Measurements from ENCODE around the gene IGFBPL1. TPM values are rescaled to one million over a fixed set of nuclear protein-coding genes. Genes with fewer than 3 reads are reported as not detected.

The IGFBPL1 gene
- total and polyA plus RNA-seq, 2 of the 8 experiments (the other 6 are each of a cell fraction or from before 2014, with no cell fraction given): 31.3 to 33.8 TPM

GRCh38 chr9:38386319-38386895 lies 37.8 kb downstream of the IGFBPL1 start:
- Histone ChIP-seq H2AFZ (ENCODE audit: low read length) (no peak overlapping the region), H3K36me3 (ENCODE audit: control insufficient read depth in 2 of 4, insufficient read depth in 4 of 4, low read length in 3 of 4) (no peaks in the 10 kb centered on the region), H4K20me1 (replicated peaks in 1 of 2; ENCODE audit: control insufficient read depth in 1 of 2, insufficient read depth in 2 of 2, low read length in 2 of 2) (no peaks in the 10 kb centered on the region), H4K91ac (replicated peaks; ENCODE audit: insufficient read length, low read length) (no peak overlapping the region), H2BK15ac (ENCODE audit: low read length) (no peak overlapping the region), H3K23ac (ENCODE audit: insufficient read length) (no peak overlapping the region), H3K79me2 (ENCODE audit: control insufficient read depth in 1 of 2, insufficient read depth in 2 of 2, low read length in 2 of 2) (no peaks in the 10 kb centered on the region), H3K14ac (ENCODE audit: insufficient read length) (no peak overlapping the region), H2BK5ac (ENCODE audit: low read depth, low read length) (no peak overlapping the region), H2BK20ac (ENCODE audit: low read length) (no peak overlapping the region), H3K4me1 (replicated peaks in 1 of 4; ENCODE audit: control insufficient read depth in 3 of 4, insufficient read depth in 4 of 4, low read length in 3 of 4) (peaks cover 0 to 7% (median 3%) of the 10 kb centered on the region in 4 experiments; a peak in 4 of 7 replicates), H2BK12ac (ENCODE audit: low read depth, low read length) (no peak overlapping the region), H3K23me2 (ENCODE audit: low read depth, low read length) (0 out of 2 replicates have a peak, but pooled peaks cover 3% of the 10 kb centered on the region), H3K9me3 (ENCODE audit: insufficient read depth in 2 of 2, low read depth in 1 of 2, low read length in 1 of 2) (no peaks in the 10 kb centered on the region), H3K4me2 (ENCODE audit: insufficient read depth in 1 of 2, low read depth in 2 of 2, low read length in 2 of 2) (no peak overlapping the region), H3K27me3 (replicated peaks in 1 of 4; ENCODE audit: control insufficient read depth in 3 of 4, extremely low read depth in 1 of 4, insufficient read depth in 3 of 4, low read length in 3 of 4) (peaks cover 5 to 35% (median 20%) of the 10 kb centered on the region in 4 experiments), H2BK120ac (replicated peaks; ENCODE audit: low read depth, low read length) (no peak overlapping the region), H3K4me3 (ENCODE audit: extremely low read depth in 1 of 4, insufficient read depth in 2 of 4, low read depth in 3 of 4, low read length in 4 of 4) (no peak overlapping the region), H2AK5ac (ENCODE audit: low read depth, low read length) (no peak overlapping the region), H4K8ac (ENCODE audit: extremely low read depth, insufficient read depth, low read length) (no peak overlapping the region), H3K18ac (ENCODE audit: extremely low read depth, low read length) (no peak overlapping the region), H3K79me1 (ENCODE audit: low read depth, low read length) (no peaks in the 10 kb centered on the region), H3K56ac (replicated peaks; ENCODE audit: insufficient read length, low read depth, low read length) (no peak overlapping the region), H4K5ac (ENCODE audit: insufficient read length, low read depth, low read length) (no peak overlapping the region), H3K9ac (replicated peaks in 1 of 4; ENCODE audit: extremely low read depth in 1 of 4, low read depth in 3 of 4, low read length in 3 of 4) (no peak overlapping the region), H3K27ac (ENCODE audit: low read depth, low read length) (no peak overlapping the region), H3K4ac (replicated peaks; ENCODE audit: insufficient read length, low read depth, low read length) (no peak overlapping the region)
- ChIA-PET CTCF (ENCODE audit: partially characterized antibody) (interaction anchor here (1.1 to 2.2 kb wide), 3 partner anchors 31 to 52 kb away, joined by 4 to 11 read pairs (median 4); no protein-coding TSS in a partner anchor), POLR2A (ENCODE audit: partially characterized antibody) (no interaction called here)
- 90% methylated on average over 4 of the region's 4 CpGs; no CpG with 5 or more reads in 1 of the 2 experiments for WGBS, 2 experiments (ENCODE audit: extremely low coverage in 1 of 2, insufficient coverage in 1 of 2, insufficient read length in 1 of 2, insufficient replicate concordance in 2 of 2, low coverage in 1 of 2, low lambda C conversion rate in 2 of 2, missing lambda C conversion rate in 1 of 2)
- FAIRE-seq (no peak), DNase-seq (ENCODE audit: low read depth in 1 of 2, low spot score in 2 of 2) (no peak)
- no peak for TF ChIP-seq RAD21 (IDR thresholded peaks at IDR 0.05 in 1 of 2, conservative IDR thresholded peaks at IDR 0.05 in 1 of 2; ENCODE audit: low read depth in 2 of 2, low read length in 2 of 2)
- TF ChIP-seq SP2 (IDR thresholded peaks at IDR 0.05; ENCODE audit: low read length): no peak
- no peak for TF ChIP-seq NANOG (IDR thresholded peaks at IDR 0.05; ENCODE audit: insufficient read depth, low read depth, low read length, poor library complexity, severe bottlenecking)
- no peak for TF ChIP-seq NRF1 (IDR thresholded peaks at IDR 0.05; ENCODE audit: low read depth, low read length)
- TF ChIP-seq EZH2 (IDR thresholded peaks at IDR 0.05; ENCODE audit: low read depth, low read length, severe bottlenecking): no peak
- no peak for TF ChIP-seq BACH1 (IDR thresholded peaks at IDR 0.05; ENCODE audit: low read length)
- no peak for TF ChIP-seq CTCF (IDR thresholded peaks at IDR 0.05; ENCODE audit: control extremely low read depth in 1 of 3, insufficient read depth in 1 of 3, low read depth in 1 of 3, low read length in 3 of 3)
- TF ChIP-seq MAX (IDR thresholded peaks at IDR 0.05): no peak
- TF ChIP-seq TAF1 (IDR thresholded peaks at IDR 0.05; ENCODE audit: low read depth, low read length): no peak
- TF ChIP-seq SP4 (IDR thresholded peaks at IDR 0.05; ENCODE audit: low read length): no peak

Data from H1 (cell line).